Adrenal gland (tissue), 12 donors: ENCODE measurements around the gene CCAR1. TPM values are rescaled to one million over a fixed set of nuclear protein-coding genes. Genes with fewer than 3 reads are reported as not detected.

ENCODE experiments used
- DNase-seq, 7 donors: peaks; one replicate each; pipeline ENCODE4 v3.0.0-alpha.2; 2019 to 2020
- H3K27ac ChIP-seq, 5 donors: fragments of 200-600 bp; sonication (generic) in 4 of 5; 1 replicate in 3 of 5; 2 replicates in 2 of 5; pipeline versions ENCODE4 v1.5.1 to v1.8.0; 2016 to 2020; ENCODE audit warnings: mild to moderate bottlenecking in 1 of 5
- H3K27me3 ChIP-seq: fragments of 200-600 bp; 2 replicates; pipeline ENCODE4 v1.8.0; 2021
- H3K36me3 ChIP-seq, 2 donors: fragments of 200-600 bp; replicated peaks in 1 of 2; 1 replicate in 1 of 2; 2 replicates in 1 of 2; pipeline versions ENCODE4 v1.5.1 to v1.8.0; 2018 to 2022
- H3K4me1 ChIP-seq, 2 donors: fragments of 200-600 bp; replicated peaks in 1 of 2; 1 replicate in 1 of 2; 2 replicates in 1 of 2; pipeline versions ENCODE4 v1.5.1 to v1.8.0; 2018 to 2021
- H3K4me3 ChIP-seq, 4 donors: fragments of 200-600 bp; sonication (generic) in 3 of 4; one replicate each; pipeline ENCODE4 v1.5.1; 2016 to 2018
- H3K9me3 ChIP-seq, 3 donors: fragments of 200-600 bp; sonication (generic) in 1 of 3; replicated peaks in 1 of 3; 1 replicate in 2 of 3; 2 replicates in 1 of 3; pipeline versions ENCODE4 v1.5.1 to v1.8.0; 2016 to 2021
- CTCF ChIP-seq, 6 experiments: fragments of 450-650 bp in 4 of 6; fragments of 200-600 bp in 2 of 6; sonication (generic) in 1 of 6; IDR thresholded peaks; 1 replicate in 5 of 6; 2 replicates in 1 of 6; pipeline versions ENCODE4 v1.5.1 to v1.8.0; 2016 to 2021; ENCODE audit warnings: antibody characterized with exemption in 6 of 6, mild to moderate bottlenecking in 2 of 6, moderate library complexity in 1 of 6
- POLR2A ChIP-seq, 2 donors: fragments of 450-650 bp; IDR thresholded peaks; one replicate each; pipeline ENCODE4 v1.6.1; 2017; ENCODE audit warnings: antibody characterized with exemption in 2 of 2, mild to moderate bottlenecking in 2 of 2, moderate library complexity in 1 of 2
- WGBS, 4 donors: extraction: QIAGEN DNeasy Blood & Tissue Kit in 2 of 4; methylation state at CpG; one replicate each; pipeline versions ENCODE4 v1.1.5 to v1.1.7; 2013 to 2017; 5-methylcytosine and 5-hydroxymethylcytosine counted together
- intact Hi-C, 2 donors: fragments of 100-400 bp; cut with DNase I; formaldehyde crosslinking; loops; one replicate each; pipeline versions ENCODE4 v1.14.1 to v1.15.0; 2022 to 2023
- polyA plus RNA-seq, 3 donors: library from polyadenylated mRNA; stranded (reverse); fragments of 200-250 nt in 2 of 3; fragments of 350-450 nt in 1 of 3; fragmentation: Illumina TruSeq in 1 of 3; extraction: RNeasy Lipid Tissue Mini Kit (QIAGEN cat#74804) in 1 of 3; gene quantifications; one replicate each; pipeline ENCODE4 v1.2.3, GENCODE V29; 2013 to 2014
- total RNA-seq, 9 donors: library from RNA; depleted of rRNA in 4 of 9; stranded (reverse); fragments of >200 nt in 4 of 9; fragments of 120-200 nt in 1 of 9; fragmentation: NEBNext Ultra II Directional in 1 of 9; extraction: Animal tissue kit (Norgen Biotek cat#: 25700) in 1 of 9; gene quantifications; one replicate each; pipeline versions ENCODE4 v1.1.0 to v1.2.4, GENCODE V29; 2013 to 2023
- donor health status: healthy with polysubstance abuse.
- donor health status: Bipolar disorder and iron deficiency.
- donor health status: DM: yes; HTN: yes; CAD: no.
- donor health status: DM: no; HTN: no; CAD: no.
- donor health status: DM: no; HTN: no; CAD: no.
- donor health status: DM: yes; HTN: yes; CAD: no.

Gene CCAR1
- total and polyA plus RNA-seq, 12 donors, result 26.0 to 102 (median 60.6) TPM

GRCh38 chr10:68742397-68742796 lies 21.4 kb downstream of the CCAR1 start:
- Histone ChIP-seq H3K9me3 (no peaks in the 10 kb centered on the region), H3K36me3 (peaks cover 0 to 98% of the 10 kb centered on the region in 2 donors), H3K4me3 (no peak overlapping the region), H3K27ac (no peak overlapping the region), H3K4me1 (no peaks in the 10 kb centered on the region), H3K27me3 (no peaks in the 10 kb centered on the region)
- no peak for TF ChIP-seq POLR2A (IDR thresholded peaks at IDR 0.05)
- no peak for TF ChIP-seq CTCF (IDR thresholded peaks at IDR 0.05)
- no peak for DNase-seq
- WGBS, 4 donors, result 74 to 82% (median 77%) methylated on average over 6 of the region's 6 CpGs
- intact Hi-C loops, result loop anchor here in 1 of 2 donors (10.0 kb wide), 1 partner anchor 232 kb away; no protein-coding TSS in a partner anchor

DNA sequence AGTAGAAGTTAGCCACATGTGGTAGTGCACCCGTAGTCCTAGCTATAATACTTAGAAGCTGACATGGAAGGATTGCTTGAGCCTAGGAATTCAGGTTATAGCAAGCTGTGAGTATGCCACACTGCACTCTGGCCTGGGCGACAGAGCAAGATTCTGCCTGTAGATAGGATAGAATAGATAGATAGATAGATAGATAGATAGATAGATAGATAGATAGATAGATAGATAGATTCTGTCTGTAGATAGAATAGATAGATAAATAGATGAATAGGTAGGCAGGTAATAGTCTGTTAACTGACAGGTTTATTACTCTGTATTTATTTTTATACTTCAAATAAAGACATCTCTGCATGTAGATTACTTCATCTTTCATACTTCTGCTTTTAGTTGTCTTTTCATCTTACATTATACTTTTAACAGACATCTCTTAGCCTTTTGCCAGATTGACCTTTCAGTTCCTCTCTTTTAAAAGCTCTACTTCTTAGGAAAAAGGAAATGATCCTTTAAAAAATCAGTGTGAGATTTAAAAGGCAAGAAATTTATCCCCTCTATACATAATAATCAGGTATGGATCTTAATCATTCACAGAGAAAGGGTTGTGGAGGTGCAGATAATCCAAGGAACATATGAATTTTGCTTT lies 31.8 kb downstream of the CCAR1 start:
- peaks cover 0 to 98% of the 10 kb centered on the region in 2 donors for H3K36me3 ChIP-seq
- no peak overlapping the region for H3K4me3 ChIP-seq
- intact Hi-C loops, result no loop called here
- no peaks in the 10 kb centered on the region for H3K4me1 ChIP-seq
- H3K9me3 ChIP-seq, result no peaks in the 10 kb centered on the region
- H3K27ac ChIP-seq, result no peak overlapping the region
- no peak for DNase-seq
- no peaks in the 10 kb centered on the region for H3K27me3 ChIP-seq
- TF ChIP-seq CTCF (IDR thresholded peaks at IDR 0.05) (no peak), POLR2A (IDR thresholded peaks at IDR 0.05) (no peak)
- WGBS, 4 donors, result 69 to 87% (median 74%) methylated on average over 2 of the region's 2 CpGs

GRCh38 chr10:68756246-68756645 lies 35.2 kb downstream of the CCAR1 start:
- intact Hi-C loops, result no loop called here
- TF ChIP-seq CTCF (IDR thresholded peaks at IDR 0.05) (no peak), POLR2A (IDR thresholded peaks at IDR 0.05) (no peak)
- Histone ChIP-seq H3K36me3 (peaks cover 0 to 96% of the 10 kb centered on the region in 2 donors), H3K4me3 (no peak overlapping the region), H3K9me3 (no peaks in the 10 kb centered on the region), H3K4me1 (no peaks in the 10 kb centered on the region), H3K27ac (no peak overlapping the region), H3K27me3 (no peaks in the 10 kb centered on the region)
- WGBS, 4 donors, result 91 to 93% (median 92%) methylated on average over 12 of the region's 12 CpGs
- no peak for DNase-seq

DNA sequence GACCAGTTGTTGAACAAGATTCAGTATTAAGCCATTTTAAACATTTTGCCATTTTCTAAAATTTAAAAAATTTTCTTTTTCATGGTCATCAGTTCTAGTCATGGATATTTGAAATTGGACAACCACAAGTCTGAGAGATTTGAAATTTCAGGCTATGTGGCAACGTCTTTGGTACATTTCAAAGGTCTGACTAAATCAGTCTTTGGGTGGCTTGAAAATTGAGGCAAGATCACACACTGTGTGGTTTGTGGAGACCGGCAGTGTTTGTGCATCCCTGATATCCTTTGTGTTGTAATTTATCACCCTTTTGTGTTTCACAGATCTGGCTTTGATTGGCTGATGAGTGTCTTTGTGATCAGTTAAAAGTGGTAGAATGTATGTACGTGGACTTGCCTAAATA lies 35.7 kb downstream of the CCAR1 start:
- WGBS, 4 donors, result 80 to 88% (median 86%) methylated on average over 3 of the region's 3 CpGs
- Histone ChIP-seq H3K36me3 (peaks cover 0 to 97% of the 10 kb centered on the region in 2 donors), H3K4me1 (no peaks in the 10 kb centered on the region), H3K27me3 (no peaks in the 10 kb centered on the region), H3K4me3 (no peak overlapping the region), H3K9me3 (no peaks in the 10 kb centered on the region), H3K27ac (no peak overlapping the region)
- intact Hi-C loops, result no loop called here
- DNase-seq, result no peak
- TF ChIP-seq POLR2A (IDR thresholded peaks at IDR 0.05), result no peak
- no peak for TF ChIP-seq CTCF (IDR thresholded peaks at IDR 0.05)
